ENCODE measurements around the gene MYL10. TPM values are rescaled to one million over a fixed set of nuclear protein-coding genes. Genes with fewer than 3 reads are reported as not detected.

Gene MYL10
- total and polyA plus RNA-seq, 2 donors (not counting 3 experiments of a cell fraction or from before 2014, with no cell fraction given): not detected

GRCh38 chr7:101633511-101633910 is 4.4 kb upstream of the MYL10 start:
- Histone ChIP-seq H4K20me1 (replicated peaks; ENCODE audit: control insufficient read depth, extremely low read depth, insufficient read depth, low read length) (no peaks in the 10 kb centered on the region), H3K27ac (ENCODE audit: insufficient read depth, low read depth, low read length) (no peak overlapping the region), H2AFZ (ENCODE audit: low read depth, low read length) (no peak overlapping the region), H3K9me3 (replicated peaks; ENCODE audit: control insufficient read depth, insufficient read depth, low read length) (no peaks in the 10 kb centered on the region), H3K4me2 (ENCODE audit: insufficient read depth, low read length) (no peak overlapping the region), H3K79me2 (ENCODE audit: control insufficient read depth, insufficient read depth, low read length) (no peaks in the 10 kb centered on the region), H3K4me3 (replicated peaks in 1 of 3; ENCODE audit: insufficient read depth in 1 of 3, low read depth in 1 of 3, low read length in 3 of 3) (no peak overlapping the region), H3K9me1 (replicated peaks; ENCODE audit: control insufficient read depth, extremely low read depth, insufficient read depth, low read length) (no peaks in the 10 kb centered on the region), H3K27me3 (ENCODE audit: control insufficient read depth in 2 of 2, insufficient read depth in 2 of 2, low read length in 2 of 2) (no peaks in the 10 kb centered on the region), H3K9ac (replicated peaks; ENCODE audit: extremely low read depth, insufficient read depth, low read length) (no peak overlapping the region), H3K4me1 (ENCODE audit: control insufficient read depth, extremely low read depth, insufficient read depth, low read length) (peaks cover 16% of the 10 kb centered on the region), H3K36me3 (ENCODE audit: control insufficient read depth in 2 of 2, extremely low read depth in 1 of 2, insufficient read depth in 2 of 2, low read length in 2 of 2) (no peaks in the 10 kb centered on the region)
- TF ChIP-seq POLR2A (IDR thresholded peaks at IDR 0.05; ENCODE audit: low read depth, low read length) (no peak), MAX (IDR thresholded peaks at IDR 0.05; ENCODE audit: insufficient read depth, insufficient read length) (no peak), GATA2 (IDR thresholded peaks at IDR 0.05; ENCODE audit: insufficient read depth, insufficient read length, low read depth, low read length) (no peak), POLR2AphosphoS5 (IDR thresholded peaks at IDR 0.05; ENCODE audit: insufficient read depth, low read depth, low read length) (no peak), JUN (IDR thresholded peaks at IDR 0.05; ENCODE audit: borderline replicate concordance, insufficient read depth, insufficient read length, low read depth) (no peak), EZH2 (IDR thresholded peaks at IDR 0.05; ENCODE audit: borderline replicate concordance, low read depth, low read length, severe bottlenecking) (no peak), CTCF (IDR thresholded peaks at IDR 0.05; ENCODE audit: extremely low read depth in 1 of 2, insufficient read depth in 1 of 2, low read depth in 1 of 2, low read length in 2 of 2) (no peak), FOS (IDR thresholded peaks at IDR 0.05; ENCODE audit: borderline replicate concordance, insufficient read depth, low read length) (no peak), MYC (IDR thresholded peaks at IDR 0.05; ENCODE audit: low read depth, low read length) (no peak)
- POLR2A ChIA-PET: no interaction called here
- no peak for DNase-seq (ENCODE audit: low read depth, low spot score)
- CTCF ChIA-PET: no interaction called here
- dilution Hi-C loops (cut with MboI; ENCODE audit: extremely low pct_ligation_motif_present, low sequenced_read_pairs): no loop called here
- intact Hi-C loops (cut with micrococcal nuclease): no loop called here
- FAIRE-seq: no peak
- BruUV-seq (replicated peaks): no TSS peak

All from endothelial cell of umbilical vein (primary cell).